Esophagus muscularis mucosa (tissue), 4 donors: ENCODE measurements around the gene YY1.

ENCODE experiments used
- CTCF ChIP-seq, 3 experiments: fragments of 200-600 bp in 2 of 3; fragments of 450-650 bp in 1 of 3; sonication (generic) in 2 of 3; IDR thresholded peaks; one replicate each; pipeline ENCODE4 v1.5.1; 2017 to 2019; ENCODE audit warnings: antibody characterized with exemption in 3 of 3, mild to moderate bottlenecking in 2 of 3, moderate library complexity in 1 of 3
- EP300 ChIP-seq: sonication (generic); formaldehyde crosslinking; IDR thresholded peaks from one replicate; pipeline ENCODE4 v1.6.1; 2017; ENCODE audit warnings: antibody characterized with exemption
- POLR2A ChIP-seq: fragments of 450-650 bp; IDR thresholded peaks from one replicate; pipeline ENCODE4 v1.6.1; 2017; ENCODE audit warnings: antibody characterized with exemption, moderate library complexity, mild to moderate bottlenecking, low read depth

- TF ChIP-seq CTCF (IDR thresholded peaks at IDR 0.05) (no peak), EP300 (no peak), POLR2A (no peak)
Measured at GRCh38 chr14:100294963-100295330, 56.0 kb downstream of the YY1 start.
